LHCN-M2 (cell line): ENCODE results near the gene TRIM40. TPM values are rescaled to one million over a fixed set of nuclear protein-coding genes. Genes with fewer than 3 reads are reported as not detected.

ENCODE experiments used
- DNase-seq: peaks from one replicate; pipeline ENCODE4 v3.0.0-alpha.2; 2012; ENCODE audit warnings: low read depth
- polyA plus RNA-seq: library from polyadenylated mRNA; unstranded; fragments of >200 nt; gene quantifications from one replicate; pipeline ENCODE4 v1.2.1, GENCODE V29; 2012; ENCODE audit warnings: missing spikeins
- total RNA-seq: library from RNA; depleted of rRNA; stranded (reverse); fragments of >200 nt; gene quantifications from 2 replicates; pipeline ENCODE4 v1.2.3, GENCODE V29; 2014; rRNA removed

Gene TRIM40, protein sequence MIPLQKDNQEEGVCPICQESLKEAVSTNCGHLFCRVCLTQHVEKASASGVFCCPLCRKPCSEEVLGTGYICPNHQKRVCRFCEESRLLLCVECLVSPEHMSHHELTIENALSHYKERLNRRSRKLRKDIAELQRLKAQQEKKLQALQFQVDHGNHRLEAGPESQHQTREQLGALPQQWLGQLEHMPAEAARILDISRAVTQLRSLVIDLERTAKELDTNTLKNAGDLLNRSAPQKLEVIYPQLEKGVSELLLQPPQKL
- not detected in 2 replicates for total RNA-seq
- not detected for polyA plus RNA-seq

DNA sequence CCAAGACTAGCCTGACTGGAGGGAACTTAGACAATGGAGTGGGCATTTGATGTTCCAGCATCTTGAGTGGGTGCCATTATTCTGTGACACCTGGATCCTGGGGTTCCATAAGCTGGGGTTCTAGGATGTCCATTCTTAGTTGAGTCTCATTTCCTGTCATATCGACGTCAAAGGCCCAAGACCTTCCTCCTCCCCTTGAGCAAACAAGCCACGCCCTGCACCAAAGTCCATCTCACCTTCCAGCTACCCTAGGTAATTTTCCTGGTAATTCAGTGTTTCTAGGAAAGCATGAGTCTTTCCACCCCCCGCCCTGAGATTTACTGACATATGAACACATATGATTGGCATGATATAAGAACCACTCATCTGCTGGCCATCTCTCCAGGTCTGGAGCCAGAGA lies at the start of gene TRIM40:
TSS of gene TRIM40 (plus strand) at position 384 of the 400 bp plus-strand sequence. CDS start 897 bp downstream, outside the sequence.
- no peak for DNase-seq

DNA sequence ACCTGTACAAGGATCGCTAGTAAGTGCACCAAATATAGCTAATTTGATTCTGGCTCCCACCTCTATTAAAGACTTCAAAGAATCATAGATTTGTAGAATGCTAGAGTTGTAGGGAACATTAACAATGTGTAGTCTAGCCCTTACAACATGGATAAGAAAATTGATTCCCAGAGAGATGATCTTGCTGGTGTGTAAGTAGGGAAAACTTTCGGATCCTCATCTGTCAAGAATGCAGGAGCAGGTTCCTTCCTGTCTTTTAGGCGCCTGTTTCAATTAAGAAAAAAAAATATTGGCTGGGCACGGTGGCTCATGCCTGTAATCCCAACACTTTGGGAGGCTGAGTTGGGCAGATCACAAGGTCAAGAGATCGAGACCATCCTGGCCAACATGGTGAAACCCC lies 48.1 kb upstream of the TRIM40 start:
- no peak for DNase-seq

DNA sequence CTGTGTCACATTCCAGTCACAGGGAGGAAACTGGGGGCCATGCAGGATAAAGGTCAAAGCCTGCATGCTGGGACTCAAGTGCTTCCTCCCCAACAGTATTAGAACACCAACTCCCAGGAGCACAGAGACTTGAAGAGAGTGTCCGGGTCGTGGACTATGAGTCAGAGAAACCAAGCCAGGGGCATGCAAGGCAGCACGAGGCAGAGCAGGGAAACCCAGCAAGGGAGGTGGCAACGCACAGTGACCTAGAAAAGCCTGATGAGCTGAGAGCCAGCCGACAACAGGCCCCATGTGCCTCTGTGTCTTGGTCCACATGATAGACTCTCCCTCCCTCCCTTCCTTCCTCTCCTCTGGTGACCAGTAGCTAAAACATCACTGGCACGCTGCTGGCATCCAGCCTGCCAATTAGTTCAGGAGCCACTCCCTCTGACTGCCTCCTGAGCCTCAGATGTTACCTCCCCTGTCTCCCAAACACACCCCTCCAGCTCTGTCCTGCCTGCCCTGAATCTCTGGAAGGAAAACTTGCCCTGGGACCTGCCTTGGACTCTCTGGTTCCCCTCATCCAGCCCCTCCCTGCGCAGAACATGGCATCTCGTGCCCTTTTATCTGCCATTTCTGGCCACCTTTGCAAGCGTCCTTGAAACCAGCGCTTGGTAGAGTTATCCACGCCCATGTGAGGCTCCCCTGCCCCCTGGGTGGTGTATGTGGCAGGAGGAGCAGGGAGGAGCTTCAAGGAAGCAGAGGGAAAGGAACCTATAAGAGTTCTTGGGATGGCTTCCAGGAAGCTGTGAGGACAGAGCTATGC lies 44.2 kb upstream of the TRIM40 start:
- DNase-seq = peak; percentile 77

DNA sequence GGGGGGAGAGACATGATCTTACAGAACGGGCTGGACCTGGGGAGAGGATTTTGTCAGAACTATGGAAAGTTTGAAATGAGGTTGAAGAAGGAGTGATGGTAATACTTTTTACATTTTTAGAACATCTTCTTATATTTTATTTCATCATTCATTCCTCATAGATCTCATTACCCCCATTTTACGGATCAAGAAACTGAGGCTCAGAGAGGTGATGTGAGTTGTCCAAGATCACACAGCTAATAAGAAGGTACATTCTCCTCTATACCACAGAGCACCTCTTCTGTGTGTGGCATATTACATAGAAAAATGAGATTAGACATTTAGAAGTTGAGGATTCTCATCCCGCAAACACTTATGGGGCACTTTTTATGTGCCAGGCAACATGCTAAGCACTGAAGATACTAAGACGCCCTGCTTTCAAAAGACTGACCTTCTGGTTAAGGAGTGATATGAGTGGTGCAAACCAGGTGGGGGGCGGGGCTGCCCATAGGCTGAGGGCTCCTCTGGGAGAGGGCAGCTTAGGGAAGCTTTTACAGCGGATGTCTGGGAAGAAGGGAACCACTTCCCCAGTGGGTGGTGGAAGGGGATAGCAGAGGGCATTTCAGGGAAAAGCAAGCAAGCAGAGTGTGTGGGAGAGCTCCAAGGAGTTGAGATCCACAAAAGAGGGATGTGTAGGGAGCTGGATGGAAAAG lies 42.9 kb upstream of the TRIM40 start:
- DNase-seq = no peak

DNA sequence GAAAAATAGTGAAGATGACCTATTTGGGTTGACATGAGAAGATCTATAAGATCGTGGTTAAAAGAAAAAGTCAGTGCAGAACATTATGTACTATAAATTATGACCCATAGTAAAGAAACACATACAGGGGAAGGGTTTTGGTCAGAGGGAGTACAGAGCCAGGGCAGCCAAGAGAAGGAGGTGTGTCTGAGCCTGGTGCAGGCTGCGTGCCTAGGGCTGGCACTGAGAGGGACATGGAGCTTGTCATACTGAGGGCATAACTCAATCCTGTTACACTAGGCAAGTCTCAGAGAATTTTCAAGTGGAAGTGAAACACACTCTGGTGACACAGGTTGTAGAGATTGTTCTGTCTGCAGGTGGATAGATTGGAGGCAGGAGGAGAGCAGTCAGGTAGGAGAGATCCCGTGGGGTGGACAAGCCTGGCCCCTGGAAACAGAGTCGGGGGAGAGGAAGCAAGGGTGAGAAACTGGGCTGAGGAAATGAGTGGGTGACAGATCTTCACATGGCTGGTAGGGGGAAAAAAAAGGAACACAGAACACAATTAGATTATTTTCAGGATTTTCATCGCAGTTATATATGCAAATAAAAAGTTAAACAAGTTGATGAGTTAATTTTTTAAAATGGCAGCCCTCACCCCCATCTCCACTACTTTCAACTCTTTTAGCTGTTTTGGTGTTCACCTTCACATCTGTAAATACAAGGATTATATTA lies 41.8 kb upstream of the TRIM40 start:
- DNase-seq = no peak

DNA sequence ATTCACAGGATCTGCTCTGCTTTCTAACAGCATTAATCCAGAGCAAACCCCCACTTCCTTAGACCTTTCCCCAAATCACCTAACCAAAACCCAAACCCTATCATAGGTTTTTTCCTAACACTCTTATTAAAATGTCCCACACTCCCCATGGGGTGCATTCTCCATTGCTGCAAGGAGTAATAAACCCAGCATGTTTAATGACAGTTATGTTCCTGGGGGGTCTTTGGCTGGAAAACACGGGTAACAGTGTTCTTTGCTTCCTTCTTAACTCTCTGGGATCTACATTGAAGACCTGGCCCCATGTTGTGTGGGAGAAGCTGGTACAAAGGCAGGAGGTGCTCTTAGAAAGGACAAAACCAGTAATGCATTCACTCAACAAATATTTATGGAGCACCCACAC lies 39.1 kb upstream of the TRIM40 start:
- DNase-seq = no peak

DNA sequence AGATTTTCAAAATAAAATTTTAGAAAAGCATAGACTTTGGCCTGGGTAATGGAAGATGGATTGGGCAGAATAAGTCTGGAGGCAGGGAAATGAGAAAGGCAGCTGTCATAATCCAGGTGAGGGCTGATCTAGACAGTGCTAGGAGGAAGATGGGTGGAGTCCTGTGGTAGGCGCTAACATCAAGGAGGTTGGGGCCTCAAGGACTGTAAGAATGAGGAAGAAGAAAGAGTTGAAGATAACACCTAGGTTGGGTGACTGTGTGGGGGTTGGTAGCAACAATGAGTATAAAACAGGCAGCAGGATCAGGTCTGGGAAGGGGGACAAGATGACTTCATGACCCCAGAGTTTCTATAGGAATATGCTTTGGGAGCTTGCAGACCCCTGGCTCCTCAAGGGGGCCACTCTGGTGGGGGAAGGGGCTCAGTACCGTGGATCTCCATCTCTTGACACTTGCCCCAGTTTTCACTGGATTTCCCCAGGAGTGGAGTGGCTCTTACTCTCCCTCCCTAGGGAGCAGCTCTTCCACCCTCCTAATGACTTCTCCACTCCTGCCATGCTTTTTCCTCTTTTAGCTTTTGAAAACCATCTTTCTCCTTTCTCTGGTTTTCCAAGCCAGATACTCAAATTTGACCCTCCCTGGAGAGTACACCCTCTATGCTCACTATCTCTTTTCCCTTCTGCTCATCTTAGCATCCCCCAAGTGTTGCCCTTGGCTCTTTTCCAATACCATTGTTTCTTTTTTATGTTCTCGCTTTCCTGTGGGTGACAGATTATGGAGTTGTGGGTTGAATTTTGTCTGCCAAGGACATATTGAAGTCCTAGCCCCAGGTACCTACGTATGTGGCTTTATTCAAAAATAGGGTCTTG lies 37.8 kb upstream of the TRIM40 start:
- no peak for DNase-seq

DNA sequence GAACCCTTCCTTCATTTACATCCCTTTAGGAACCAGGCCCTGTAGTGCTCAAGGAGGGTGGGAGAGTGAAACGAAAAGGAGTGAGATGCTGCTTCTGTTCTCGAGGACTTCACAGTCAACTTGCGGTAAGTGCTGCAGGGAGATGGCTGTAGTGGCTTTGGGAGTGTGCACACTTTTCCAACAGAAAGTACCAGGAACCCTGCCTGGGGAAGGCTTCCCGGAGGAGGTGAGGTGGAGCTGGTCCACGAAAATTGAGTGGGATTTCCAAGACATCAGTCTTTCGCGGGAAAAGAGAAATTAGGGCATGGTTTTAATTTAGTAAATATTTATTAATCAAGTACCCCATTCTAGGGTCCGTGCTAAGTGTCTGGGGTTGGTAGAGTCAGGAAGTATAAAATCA lies 35.8 kb upstream of the TRIM40 start:
- DNase-seq = no peak

DNA sequence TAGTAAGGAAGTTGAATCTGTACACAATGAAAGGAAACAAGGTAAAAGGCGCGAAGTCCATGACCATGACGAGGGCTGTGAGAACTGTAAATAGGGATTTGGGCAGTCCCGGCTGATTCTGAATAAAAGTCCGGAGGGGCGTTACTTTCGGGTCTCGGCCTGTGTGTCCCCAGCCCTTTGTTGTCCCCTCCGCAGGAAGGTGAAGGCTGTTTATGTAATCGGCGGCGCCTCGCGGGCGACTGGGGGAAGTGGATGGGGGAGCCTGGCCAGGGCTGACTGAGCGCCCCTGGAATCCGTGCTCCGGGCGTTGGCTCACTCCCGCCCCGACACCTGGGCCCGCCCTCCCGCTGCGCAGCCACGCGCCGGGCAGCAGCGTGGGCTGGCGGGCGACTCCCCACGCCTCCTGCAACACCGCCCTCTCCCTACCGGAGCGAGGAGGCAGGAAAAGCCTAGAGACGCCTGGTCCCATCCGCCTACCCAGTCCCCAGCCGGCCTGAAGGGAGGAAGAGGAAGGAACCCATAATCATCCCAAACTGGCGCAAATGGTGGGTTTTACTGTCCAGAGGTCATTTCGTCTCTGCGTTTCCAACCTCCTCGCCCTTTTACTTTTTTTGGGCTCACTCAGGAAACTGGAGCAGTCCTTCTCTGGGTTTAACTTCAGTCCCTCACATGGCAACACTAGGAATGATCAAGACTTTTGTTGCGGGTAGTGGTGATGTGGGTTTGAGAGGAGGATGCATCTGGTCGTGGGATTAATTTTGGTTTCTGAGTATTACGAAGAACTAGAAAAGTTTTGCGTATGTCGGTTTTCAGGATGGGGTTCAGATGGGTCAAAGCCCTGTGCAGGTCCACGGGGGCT lies 35.1 kb upstream of the TRIM40 start:
- DNase-seq = no peak

DNA sequence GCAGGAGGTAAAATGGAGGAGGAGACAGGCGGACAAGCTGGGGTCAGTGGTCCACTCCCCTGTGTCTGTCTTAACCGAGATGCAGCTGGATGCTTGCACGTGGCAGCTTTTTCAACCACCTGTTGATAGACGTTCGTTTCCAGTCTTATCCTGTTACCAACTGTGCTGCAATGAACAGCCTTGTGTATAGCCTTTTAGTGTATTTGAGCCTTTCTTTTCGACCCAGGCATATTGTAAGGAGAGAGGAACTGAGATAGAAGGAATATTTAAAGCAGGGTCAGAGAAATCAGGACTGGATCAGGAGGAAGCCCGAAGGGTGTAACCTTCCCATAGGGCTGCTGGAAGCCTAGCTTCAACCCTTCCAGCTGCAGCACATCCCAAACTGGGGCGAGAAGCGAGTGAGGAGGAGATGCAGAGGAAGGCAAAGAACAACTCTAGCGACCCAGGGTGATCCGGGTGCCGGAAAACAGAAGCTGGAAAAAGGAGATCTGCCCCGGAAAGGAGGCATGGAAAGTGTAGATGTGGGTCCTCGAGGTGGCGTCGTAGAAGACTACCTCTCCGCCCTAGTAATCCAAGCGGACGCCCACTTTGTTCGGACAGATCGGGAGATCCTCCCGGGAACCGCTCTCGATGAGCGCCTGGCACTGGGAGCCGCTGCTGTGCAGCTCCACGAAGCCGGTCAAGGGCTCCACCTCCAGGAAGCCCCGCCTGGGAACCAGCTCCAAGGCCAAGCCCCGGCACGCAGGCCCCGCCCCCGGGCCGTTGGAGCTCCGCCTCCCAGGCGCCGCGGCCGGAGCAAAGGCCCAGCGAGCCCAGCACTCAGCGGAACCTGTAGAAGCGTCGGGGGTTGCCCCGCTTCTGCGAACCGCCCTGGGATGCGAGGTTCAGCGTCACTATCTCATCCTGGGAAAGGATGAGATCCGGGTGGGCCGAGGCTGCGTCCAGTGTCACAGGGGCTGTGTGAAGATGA lies 34.2 kb upstream of the TRIM40 start:
- DNase-seq = peak; percentile 83

DNA sequence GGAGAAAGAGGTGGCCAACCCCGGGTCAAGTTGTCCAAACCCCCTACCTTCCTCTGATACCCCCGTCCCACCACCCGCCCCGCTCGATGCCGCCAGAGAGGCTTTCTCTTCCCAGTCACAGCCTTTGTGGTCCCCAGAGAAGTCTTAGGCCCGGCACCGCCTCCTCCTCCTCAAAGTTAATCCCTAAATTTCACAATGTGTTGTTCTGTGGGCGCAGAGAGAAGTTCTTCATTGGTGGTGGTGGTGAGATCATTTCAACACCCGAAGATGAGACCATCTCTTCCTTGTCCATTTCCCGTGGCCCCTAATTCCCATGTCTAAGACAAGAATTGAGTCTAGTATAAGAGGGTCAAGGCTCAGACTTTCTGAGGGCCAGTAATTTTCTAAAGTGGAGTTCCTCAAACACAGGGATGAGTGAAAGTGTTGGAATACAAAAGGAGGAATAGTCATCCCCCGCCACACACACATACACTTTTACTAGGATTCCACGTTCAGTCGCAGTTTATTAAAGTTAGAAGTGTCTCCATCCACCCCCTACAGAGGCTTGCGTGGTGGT lies 33.4 kb upstream of the TRIM40 start:
- peak; percentile 75 for DNase-seq

DNA sequence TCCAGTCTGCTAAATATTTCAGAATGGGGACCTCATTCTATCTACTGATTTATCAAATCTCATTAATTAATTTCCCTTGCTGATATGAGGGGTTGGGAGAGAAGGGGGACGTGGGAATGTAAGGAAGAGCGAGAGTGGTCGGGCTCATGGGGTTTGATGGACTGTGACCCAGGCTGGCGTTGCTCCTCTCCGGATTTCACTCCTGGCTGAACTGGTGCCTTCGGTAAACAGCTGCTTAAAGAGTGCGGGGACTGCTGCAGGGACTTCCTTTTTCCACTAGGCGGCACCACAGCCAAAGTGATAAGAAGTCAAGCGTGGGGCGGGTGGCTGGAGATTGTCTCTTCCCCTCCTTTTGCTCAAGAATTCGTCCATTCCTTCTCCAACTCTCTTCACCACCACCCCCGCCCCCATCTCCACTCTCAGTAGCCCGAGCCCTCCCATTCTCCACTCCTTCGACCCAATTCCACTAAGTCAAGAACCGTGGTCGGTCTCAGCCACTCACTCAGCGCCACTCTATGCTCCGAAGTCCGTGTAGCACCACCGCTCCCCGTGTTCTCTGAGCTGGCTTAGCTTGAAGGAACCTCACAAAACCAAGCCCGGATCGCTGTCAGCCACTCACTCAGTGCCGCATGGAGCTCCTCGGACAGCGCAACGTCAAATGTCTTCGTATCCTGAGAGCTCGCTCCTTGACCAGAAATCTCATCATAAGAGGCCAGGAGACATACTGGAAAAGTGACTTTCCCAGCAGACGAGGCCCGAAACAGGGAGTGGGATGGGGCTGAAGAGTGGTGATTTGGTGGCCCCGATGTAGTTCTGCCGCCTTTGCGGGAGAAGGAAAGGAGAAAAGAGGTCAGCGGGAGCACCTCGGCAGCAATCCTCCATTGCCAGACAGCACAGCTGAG lies 32.7 kb upstream of the TRIM40 start:
- peak; percentile 88 for DNase-seq

DNA sequence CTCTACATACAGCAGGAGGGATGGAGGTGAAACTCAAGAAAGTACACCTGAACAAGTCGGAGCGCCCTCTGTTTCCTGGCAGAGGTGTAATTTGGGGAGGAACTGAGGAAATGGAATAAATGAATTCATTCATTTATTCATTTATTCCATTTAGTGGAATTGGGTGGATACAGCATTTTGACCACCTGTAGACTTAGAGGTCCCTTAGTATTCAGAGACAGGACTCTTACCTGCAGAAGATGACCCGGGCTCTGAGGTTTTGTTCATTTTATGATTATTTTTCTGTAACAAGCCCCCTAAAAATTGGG lies 32.1 kb upstream of the TRIM40 start:
- DNase-seq = no peak

DNA sequence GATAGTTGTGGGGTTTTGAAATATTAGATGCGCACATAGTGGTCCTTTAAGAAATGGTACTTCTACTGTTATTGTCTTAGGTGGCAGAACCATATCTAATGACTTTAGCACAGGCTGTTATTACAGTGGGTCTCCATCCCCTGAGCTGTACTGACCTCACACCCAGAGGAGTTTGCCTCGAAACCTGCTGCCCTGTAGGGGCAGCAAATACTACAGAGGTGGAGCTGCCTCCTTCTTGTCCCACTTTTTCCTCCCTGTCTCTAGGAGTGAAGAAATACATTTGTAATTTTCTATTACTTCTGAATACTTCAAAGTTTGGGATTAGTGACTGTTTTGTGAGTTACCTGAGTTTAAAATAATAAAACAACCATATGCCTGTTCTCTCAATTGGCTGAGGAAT lies 31.3 kb upstream of the TRIM40 start:
- DNase-seq = no peak

DNA sequence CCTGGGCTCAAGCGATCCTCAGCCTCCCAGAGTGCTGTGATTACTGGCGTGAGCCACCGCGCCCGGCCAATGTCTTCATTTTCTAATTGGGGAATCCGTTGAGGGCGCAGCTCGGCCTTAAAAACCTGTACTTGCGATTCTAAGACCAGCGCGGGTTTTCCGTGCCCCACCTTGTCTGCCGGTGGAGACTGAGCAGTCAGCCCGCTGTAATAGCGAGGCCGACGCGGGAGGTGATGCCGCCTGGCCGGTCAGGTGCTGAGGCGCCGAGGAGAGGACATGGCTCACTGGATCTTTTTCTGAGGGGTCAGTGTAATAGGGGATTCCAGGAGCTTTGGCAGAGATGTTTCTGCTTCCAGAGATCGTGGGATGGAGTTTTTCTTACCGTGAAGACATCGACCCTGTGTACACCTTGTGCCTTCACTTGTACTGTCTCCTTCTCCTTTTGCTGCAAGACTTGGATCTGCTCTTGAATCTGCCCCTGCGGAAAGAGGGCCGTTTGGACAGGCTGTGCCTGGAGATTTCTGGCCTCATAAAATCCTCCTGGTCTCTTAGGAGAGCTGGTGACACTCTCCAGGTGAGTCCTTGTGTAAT lies 24.6 kb upstream of the TRIM40 start:
- DNase-seq = no peak

DNA sequence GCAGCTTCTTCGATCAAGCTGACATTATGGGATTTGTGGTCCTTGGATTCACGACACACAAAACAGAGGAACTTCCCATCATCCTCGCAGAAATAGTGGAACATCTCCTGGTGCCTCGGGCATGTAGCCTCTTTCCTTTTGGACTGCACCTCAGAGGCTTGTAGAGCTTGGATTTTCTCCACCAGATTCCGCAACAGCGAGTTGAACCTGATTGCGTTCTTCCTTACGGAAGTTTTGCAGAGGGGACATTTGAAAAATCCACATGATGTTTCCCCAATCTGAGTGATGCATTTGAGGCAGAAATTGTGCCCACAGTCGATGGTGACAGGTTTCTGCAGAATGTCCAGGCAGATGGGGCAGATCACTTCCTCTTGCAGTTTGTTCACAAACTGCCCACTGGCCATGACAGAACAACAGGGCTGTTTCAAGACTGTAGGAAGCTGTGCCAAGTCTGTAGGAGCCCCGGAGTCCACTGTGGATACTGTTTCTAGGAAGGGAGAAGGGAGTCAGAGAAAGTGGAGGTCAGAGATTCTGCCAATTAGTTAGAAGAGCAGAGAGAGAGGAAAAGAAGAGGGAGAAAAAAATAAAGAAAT lies 23.4 kb upstream of the TRIM40 start:
- no peak for DNase-seq
